GM13977 (cell line): Measurements from ENCODE around the gene ADCY5.

Experiments
- DNase-seq: peaks from one replicate; pipeline ENCODE4 v3.0.0; 2012; ENCODE audit warnings: low spot score
- CTCF ChIP-seq: IDR thresholded peaks from 2 replicates; pipeline ENCODE4 v1.5.1; 2012; ENCODE audit warnings: mild to moderate bottlenecking, control low read depth; ENCODE audit not compliant: insufficient read depth; ENCODE audit errors: extremely low read depth, missing control alignments
- in situ Hi-C: fragments of 300-500 bp; cut with MboI; formaldehyde crosslinking; loops from one replicate; pipeline ENCODE4 v1.12.0; 2022; ENCODE audit warnings: low sequenced_read_pairs, low pct_unique_long_range_greater_than_20kb, mixed read lengths, inconsistent platforms; ENCODE audit not compliant: unreplicated experiment

ADCY5 gene

GRCh38 chr3:123404391-123404790 is 44.5 kb downstream of the ADCY5 start:
- no peak for DNase-seq
- no peak for TF ChIP-seq CTCF
- in situ Hi-C loops, result no loop called here

GRCh38 chr3:123401836-123402530 is 46.9 kb downstream of the ADCY5 start:
- no peak for TF ChIP-seq CTCF
- DNase-seq, result no peak
- in situ Hi-C loops, result no loop called here

GRCh38 chr3:123400169-123400568 is 48.7 kb downstream of the ADCY5 start:
- in situ Hi-C loops, result no loop called here
- TF ChIP-seq CTCF, result no peak
- DNase-seq, result no peak

- TF ChIP-seq CTCF, result no peak
- no peak for DNase-seq
- in situ Hi-C loops, result no loop called here
Measured at GRCh38 chr3:123399653-123400052, 49.2 kb downstream of the ADCY5 start.

- in situ Hi-C loops, result no loop called here
- TF ChIP-seq CTCF, result no peak
- DNase-seq, result no peak
Measured at GRCh38 chr3:123397921-123398785, 50.7 kb downstream of the ADCY5 start.

GRCh38 chr3:123397050-123397590 is 51.8 kb downstream of the ADCY5 start:
- no peak for TF ChIP-seq CTCF
- no peak for DNase-seq
- in situ Hi-C loops, result no loop called here
